Measurements from ENCODE around the gene DDRGK1.

DNA sequence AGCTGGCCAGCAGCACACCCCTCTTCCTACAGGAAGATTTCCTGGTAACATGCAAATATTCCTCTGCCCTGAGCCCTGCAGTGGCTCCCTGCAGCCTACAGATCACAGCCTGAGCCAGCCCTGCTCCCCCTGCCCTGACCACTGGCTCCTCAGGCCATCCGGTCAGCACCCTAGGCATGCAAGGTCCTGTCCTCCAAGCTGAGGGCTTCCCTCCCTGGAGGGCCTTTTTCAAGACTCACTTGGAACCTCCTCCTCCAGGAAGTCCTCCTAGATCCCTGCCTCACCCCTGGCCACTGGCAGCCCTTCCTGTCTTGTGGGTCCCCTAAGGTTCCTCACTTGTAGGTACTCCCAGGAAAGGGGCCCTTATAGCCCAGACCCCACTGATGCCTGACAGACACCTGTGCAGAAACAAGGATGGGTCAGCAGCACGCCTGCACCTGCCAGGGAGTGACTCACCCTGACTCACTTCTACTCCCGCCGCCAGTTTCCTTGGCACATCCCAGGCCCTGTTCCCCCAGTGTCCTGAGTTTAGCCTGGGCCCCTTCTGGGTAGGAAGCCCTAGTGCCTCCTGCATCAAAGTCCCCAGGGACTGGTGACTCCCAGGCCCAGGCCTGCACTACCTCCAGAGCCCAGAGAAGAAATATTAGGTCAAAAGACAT, 31.3 kb upstream of the DDRGK1 start:
- TF ChIP-seq, protein P1, sequence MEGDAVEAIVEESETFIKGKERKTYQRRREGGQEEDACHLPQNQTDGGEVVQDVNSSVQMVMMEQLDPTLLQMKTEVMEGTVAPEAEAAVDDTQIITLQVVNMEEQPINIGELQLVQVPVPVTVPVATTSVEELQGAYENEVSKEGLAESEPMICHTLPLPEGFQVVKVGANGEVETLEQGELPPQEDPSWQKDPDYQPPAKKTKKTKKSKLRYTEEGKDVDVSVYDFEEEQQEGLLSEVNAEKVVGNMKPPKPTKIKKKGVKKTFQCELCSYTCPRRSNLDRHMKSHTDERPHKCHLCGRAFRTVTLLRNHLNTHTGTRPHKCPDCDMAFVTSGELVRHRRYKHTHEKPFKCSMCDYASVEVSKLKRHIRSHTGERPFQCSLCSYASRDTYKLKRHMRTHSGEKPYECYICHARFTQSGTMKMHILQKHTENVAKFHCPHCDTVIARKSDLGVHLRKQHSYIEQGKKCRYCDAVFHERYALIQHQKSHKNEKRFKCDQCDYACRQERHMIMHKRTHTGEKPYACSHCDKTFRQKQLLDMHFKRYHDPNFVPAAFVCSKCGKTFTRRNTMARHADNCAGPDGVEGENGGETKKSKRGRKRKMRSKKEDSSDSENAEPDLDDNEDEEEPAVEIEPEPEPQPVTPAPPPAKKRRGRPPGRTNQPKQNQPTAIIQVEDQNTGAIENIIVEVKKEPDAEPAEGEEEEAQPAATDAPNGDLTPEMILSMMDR (IDR thresholded peaks at IDR 0.05), result no peak
- no peak for TF ChIP-seq POLR2A (IDR thresholded peaks at IDR 0.05)

Data from esophagus squamous epithelium (tissue), 4 donors.